Activated CD4-positive, alpha-beta T cell treated with anti-CD3 and anti-CD28 coated beads for 36 hours (primary cell): ENCODE results near the gene STK32A. TPM values are rescaled to one million over a fixed set of nuclear protein-coding genes. Genes with fewer than 3 reads are reported as not detected.
"Not testable (repeated sequence)": the region's sequence is repeated elsewhere in the genome, so short reads cannot be mapped to it uniquely, and the experiment has no call there.

Experiments used
- ATAC-seq: fragments of 200-7000 bp; cut with Tn5 transposase; one replicate; pipeline ENCODE4 v1.10.0; 2021; ENCODE audit warnings: mild to moderate bottlenecking, moderate library complexity
- CTCF ChIA-PET: fragments of 350-600 bp; sonication (Branson Sonifier 250); formaldehyde crosslinking; loops from one replicate; lab custom pipeline; 2021; ENCODE audit warnings: antibody characterized with exemption; lab: Charles Lee
- POLR2A ChIA-PET: fragments of 350-600 bp; sonication (Branson Sonifier 250); formaldehyde crosslinking; loops from one replicate; lab custom pipeline; 2021; ENCODE audit warnings: antibody characterized with exemption, inconsistent platforms; lab: Charles Lee
- DNase-seq: peaks from one replicate; pipeline ENCODE4 v3.0.0-alpha.2; 2020
- H3K27ac Mint-ChIP-seq: one replicate; pipeline ENCODE4 v1.8.0; 2021; ENCODE audit warnings: mixed read lengths
- H3K27me3 Mint-ChIP-seq: one replicate; pipeline ENCODE4 v1.8.0; 2021; ENCODE audit warnings: mixed read lengths
- H3K36me3 Mint-ChIP-seq: one replicate; pipeline ENCODE4 v1.8.0; 2021; ENCODE audit warnings: low read depth, mixed read lengths
- H3K4me1 Mint-ChIP-seq: one replicate; pipeline ENCODE4 v1.8.0; 2021; ENCODE audit warnings: mixed read lengths
- H3K4me3 Mint-ChIP-seq: one replicate; pipeline ENCODE4 v1.8.0; 2021; ENCODE audit warnings: mild to moderate bottlenecking, moderate library complexity, mixed read lengths
- H3K9me3 Mint-ChIP-seq: one replicate; pipeline ENCODE4 v1.8.0; 2021; ENCODE audit warnings: low read depth, mixed read lengths
- intact Hi-C, 2 experiments: fragments of 100-400 bp; cut with DNase I in 1 of 2; cut with micrococcal nuclease in 1 of 2; formaldehyde crosslinking; loops; one replicate each; pipeline versions ENCODE4 v1.14.2 to v1.15.1; 2022 to 2024; cut with DNase I, micrococcal nuclease
- total RNA-seq, 2 experiments: library from RNA; stranded (reverse); gene quantifications; one replicate each; pipeline ENCODE4 v1.2.3, GENCODE V29; 2021

The STK32A gene
- total RNA-seq, 2 experiments from 2014 or later, result not detected

GRCh38 chr5:147223343-147223742, 11.5 kb upstream of the STK32A start:
- ChIA-PET POLR2A (no interaction called here), CTCF (interaction anchor here (0.7 to 1.0 kb wide), 3 partner anchors 34 to 169 kb away, joined by 3 to 5 read pairs (median 3); no protein-coding TSS in a partner anchor)

GRCh38 chr5:147223948-147224791, 10.7 kb upstream of the STK32A start:
- Mint-ChIP-seq H3K36me3 (no peaks in the 10 kb centered on the region), H3K9me3 (peaks cover 4% of the 10 kb centered on the region), H3K4me3 (no peak overlapping the region), H3K27ac (no peak overlapping the region), H3K27me3 (no peaks in the 10 kb centered on the region), H3K4me1 (peaks cover 3% of the 10 kb centered on the region)
- ChIA-PET CTCF (interaction anchor here (0.7 to 1.0 kb wide), 3 partner anchors 35 to 168 kb away, joined by 3 to 5 read pairs (median 3); no protein-coding TSS in a partner anchor), POLR2A (no interaction called here)
- DNase-seq, result no peak
- intact Hi-C loops, result loop anchor here in 1 of 2 experiments (10.0 kb wide), 1 partner anchor 351 kb away; no protein-coding TSS in a partner anchor
- no peak for ATAC-seq

More at GRCh38 chr5:147223343-147223742, 11.5 kb upstream of the STK32A start:
- H3K9me3 Mint-ChIP-seq, result peaks cover 7% of the 10 kb centered on the region
- no peaks in the 10 kb centered on the region for H3K27me3 Mint-ChIP-seq
- no peak for DNase-seq
- H3K4me3 Mint-ChIP-seq, result no peak overlapping the region
- intact Hi-C loops, result loop anchor here in 1 of 2 experiments (10.0 kb wide), 1 partner anchor 351 kb away; no protein-coding TSS in a partner anchor
- peaks cover 3% of the 10 kb centered on the region for H3K4me1 Mint-ChIP-seq
- no peak overlapping the region for H3K27ac Mint-ChIP-seq
- no peaks in the 10 kb centered on the region for H3K36me3 Mint-ChIP-seq
- ATAC-seq, result no peak

- Mint-ChIP-seq H3K27ac (no peak overlapping the region), H3K4me3 (no peak overlapping the region), H3K36me3 (no peaks in the 10 kb centered on the region), H3K9me3 (peaks cover 2% of the 10 kb centered on the region), H3K4me1 (peaks cover 3% of the 10 kb centered on the region), H3K27me3 (peaks cover 1% of the 10 kb centered on the region)
- ATAC-seq, result no peak
- ChIA-PET CTCF (no interaction called here), POLR2A (no interaction called here)
- intact Hi-C loops, result loop anchor here in 1 of 2 experiments (10.0 kb wide), 1 partner anchor 349 kb away; no protein-coding TSS in a partner anchor
- DNase-seq, result no peak
Measured at GRCh38 chr5:147225938-147226337, 8.9 kb upstream of the STK32A start.

GRCh38 chr5:147226512-147226911, 8.3 kb upstream of the STK32A start:
- POLR2A ChIA-PET, result no interaction called here
- intact Hi-C loops, result loop anchor here in 1 of 2 experiments (10.0 kb wide), 1 partner anchor 348 kb away; no protein-coding TSS in a partner anchor
- Mint-ChIP-seq H3K4me1 (peaks cover 3% of the 10 kb centered on the region), H3K9me3 (peaks cover 2% of the 10 kb centered on the region), H3K36me3 (no peaks in the 10 kb centered on the region), H3K27me3 (peaks cover 5% of the 10 kb centered on the region), H3K4me3 (no peak overlapping the region), H3K27ac (no peak overlapping the region)
- CTCF ChIA-PET, result no interaction called here
- ATAC-seq, result no peak
- DNase-seq, result no peak

GRCh38 chr5:147234239-147234824, 494 bp upstream of the STK32A start:
- Mint-ChIP-seq H3K4me3 (no peak overlapping the region), H3K9me3 (no peaks in the 10 kb centered on the region), H3K27ac (no peak overlapping the region), H3K27me3 (peaks cover 48% of the 10 kb centered on the region), H3K4me1 (no peaks in the 10 kb centered on the region), H3K36me3 (no peaks in the 10 kb centered on the region)
- intact Hi-C loops, result no loop called here
- ATAC-seq (no peak), DNase-seq (no peak)
- CTCF ChIA-PET, result no interaction called here
- POLR2A ChIA-PET, result no interaction called here

- H3K36me3 Mint-ChIP-seq, result no peaks in the 10 kb centered on the region
- no peaks in the 10 kb centered on the region for H3K9me3 Mint-ChIP-seq
- ATAC-seq, result no peak
- peaks cover 21% of the 10 kb centered on the region for H3K27me3 Mint-ChIP-seq
- H3K4me3 Mint-ChIP-seq, result no peak overlapping the region
- ChIA-PET CTCF (no interaction called here), POLR2A (no interaction called here)
- no peak overlapping the region for H3K27ac Mint-ChIP-seq
- H3K4me1 Mint-ChIP-seq, result no peaks in the 10 kb centered on the region
- no peak for DNase-seq
- intact Hi-C loops, result no loop called here
Measured at GRCh38 chr5:147240266-147240985, 5.6 kb downstream of the STK32A start.

GRCh38 chr5:147243238-147243637, 8.4 kb downstream of the STK32A start:
- CTCF ChIA-PET, ATAC-seq, H3K27ac Mint-ChIP-seq, H3K4me3 Mint-ChIP-seq, intact Hi-C loops, DNase-seq, H3K4me1 Mint-ChIP-seq, H3K27me3 Mint-ChIP-seq, POLR2A ChIA-PET, H3K36me3 Mint-ChIP-seq, H3K9me3 Mint-ChIP-seq: not testable (repeated sequence)

- H3K36me3 Mint-ChIP-seq, result no peaks in the 10 kb centered on the region
- ChIA-PET CTCF (no interaction called here), POLR2A (no interaction called here)
- DNase-seq (no peak), ATAC-seq (no peak)
- no peaks in the 10 kb centered on the region for H3K4me1 Mint-ChIP-seq
- no peak overlapping the region for H3K27ac Mint-ChIP-seq
- no peak overlapping the region for H3K4me3 Mint-ChIP-seq
- H3K27me3 Mint-ChIP-seq, result peaks cover 8% of the 10 kb centered on the region
- intact Hi-C loops, result no loop called here
- peaks cover 3% of the 10 kb centered on the region for H3K9me3 Mint-ChIP-seq
Measured at GRCh38 chr5:147245381-147246165, 10.7 kb downstream of the STK32A start.

- Mint-ChIP-seq H3K4me3 (no peak overlapping the region), H3K27ac (no peak overlapping the region), H3K4me1 (no peaks in the 10 kb centered on the region), H3K9me3 (peaks cover 3% of the 10 kb centered on the region), H3K36me3 (no peaks in the 10 kb centered on the region), H3K27me3 (peaks cover 6% of the 10 kb centered on the region)
- DNase-seq, result no peak
- CTCF ChIA-PET, result no interaction called here
- no peak for ATAC-seq
- POLR2A ChIA-PET, result no interaction called here
- intact Hi-C loops, result no loop called here
Measured at GRCh38 chr5:147248561-147248960, 13.7 kb downstream of the STK32A start.

- intact Hi-C loops, result no loop called here
- DNase-seq (no peak), ATAC-seq (no peak)
- POLR2A ChIA-PET, result no interaction called here
- CTCF ChIA-PET, result no interaction called here
- Mint-ChIP-seq H3K4me3 (no peak overlapping the region), H3K36me3 (no peaks in the 10 kb centered on the region), H3K4me1 (no peaks in the 10 kb centered on the region), H3K9me3 (peaks cover 2% of the 10 kb centered on the region), H3K27ac (no peak overlapping the region), H3K27me3 (peaks cover 6% of the 10 kb centered on the region)
Measured at GRCh38 chr5:147259837-147260236, 25.0 kb downstream of the STK32A start.
